CD1c-positive myeloid dendritic cell (primary cell): Measurements from ENCODE around the gene PEAK1.

Experiments used
- DNase-seq: peaks from one replicate; pipeline ENCODE4 v3.0.0-alpha.2; 2016; ENCODE audit errors: extremely low spot score

Gene PEAK1

GRCh38 chr15:77419836-77420609 lies at the start of gene PEAK1:
Gene PEAK1 (minus strand): TSS chr15:77420104. CDS start chr15:77181926, 238,178 bp downstream.
- DNase-seq: peak; percentile 99

- no peak for DNase-seq
These were observed 49.0 kb upstream of the PEAK1 start for GRCh38 chr15:77468896-77469295.

- DNase-seq: no peak
These were observed 46.6 kb upstream of the PEAK1 start for GRCh38 chr15:77466521-77466920.

- DNase-seq: no peak
These were observed 44.4 kb upstream of the PEAK1 start for GRCh38 chr15:77464129-77464865.

GRCh38 chr15:77461486-77461885 lies 41.6 kb upstream of the PEAK1 start:
- DNase-seq: no peak

GRCh38 chr15:77459031-77459430 lies 39.1 kb upstream of the PEAK1 start:
- no peak for DNase-seq

- no peak for DNase-seq
These were observed 38.0 kb upstream of the PEAK1 start for GRCh38 chr15:77457905-77458265.

- DNase-seq: no peak
These were observed 37.4 kb upstream of the PEAK1 start for GRCh38 chr15:77457191-77457904.

- no peak for DNase-seq
These were observed 36.8 kb upstream of the PEAK1 start for GRCh38 chr15:77456746-77457145.

GRCh38 chr15:77455696-77456321 lies 35.9 kb upstream of the PEAK1 start:
- DNase-seq: no peak

- no peak for DNase-seq
These were observed 35.0 kb upstream of the PEAK1 start for GRCh38 chr15:77454951-77455350.

- DNase-seq: no peak
These were observed 34.4 kb upstream of the PEAK1 start for GRCh38 chr15:77454265-77454664.

GRCh38 chr15:77446840-77447390 lies 27.0 kb upstream of the PEAK1 start:
- no peak for DNase-seq

- no peak for DNase-seq
These were observed 20.6 kb upstream of the PEAK1 start for GRCh38 chr15:77440378-77440999.

GRCh38 chr15:77437264-77437663 lies 17.4 kb upstream of the PEAK1 start:
- no peak for DNase-seq

GRCh38 chr15:77436822-77437221 lies 16.9 kb upstream of the PEAK1 start:
- DNase-seq: no peak

GRCh38 chr15:77430652-77431051 lies 10.7 kb upstream of the PEAK1 start:
- no peak for DNase-seq

GRCh38 chr15:77430213-77430612 lies 10.3 kb upstream of the PEAK1 start:
- no peak for DNase-seq

- DNase-seq: no peak
These were observed 7.0 kb upstream of the PEAK1 start for GRCh38 chr15:77426871-77427270.

- no peak for DNase-seq
These were observed 6.5 kb upstream of the PEAK1 start for GRCh38 chr15:77426377-77426776.

GRCh38 chr15:77425104-77425503 lies 5.2 kb upstream of the PEAK1 start:
- no peak for DNase-seq

GRCh38 chr15:77421370-77421700 lies 1.4 kb upstream of the PEAK1 start:
- peak; percentile 2 for DNase-seq
